NB4 (cell line): ENCODE results near the gene LAMTOR3.
"Not testable (repeated sequence)": the region's sequence is repeated elsewhere in the genome, so short reads cannot be mapped to it uniquely, and the experiment has no call there.

ENCODE experiments used
- DNase-seq: peaks from one replicate; pipeline ENCODE4 v3.0.0; 2010; ENCODE audit warnings: low read depth
- H3K4me3 ChIP-seq: one replicate; pipeline ENCODE4 v1.5.1; 2011; ENCODE audit warnings: mild to moderate bottlenecking, low read depth, low read length, moderate library complexity
- CTCF ChIP-seq: IDR thresholded peaks from one replicate; pipeline ENCODE4 v1.5.1; 2012; ENCODE audit warnings: low read depth, low read length
- MAX ChIP-seq: IDR thresholded peaks from 2 replicates; pipeline ENCODE4 v1.6.1; 2011; ENCODE audit warnings: low read depth, low read length
- MYC ChIP-seq: IDR thresholded peaks from 2 replicates; pipeline ENCODE4 v1.6.1; 2011; ENCODE audit warnings: low read depth, low read length
- POLR2A ChIP-seq: IDR thresholded peaks from 2 replicates; pipeline ENCODE4 v1.6.1; 2011; ENCODE audit warnings: mild to moderate bottlenecking; ENCODE audit not compliant: insufficient read length; ENCODE audit errors: extremely low read depth

LAMTOR3 gene

GRCh38 chr4:99838927-99839326 is 55.3 kb downstream of the LAMTOR3 start:
- no peak for DNase-seq

GRCh38 chr4:99835942-99836341 is 58.3 kb downstream of the LAMTOR3 start:
- no peak overlapping the region for H3K4me3 ChIP-seq
- no peak for TF ChIP-seq MAX
- no peak for TF ChIP-seq CTCF
- no peak for TF ChIP-seq POLR2A
- DNase-seq: no peak

More at GRCh38 chr4:99838927-99839326, 55.3 kb downstream of the LAMTOR3 start:
- no peak for TF ChIP-seq MYC
- TF ChIP-seq POLR2A: no peak
- TF ChIP-seq CTCF: no peak
- TF ChIP-seq MAX: no peak
- H3K4me3 ChIP-seq: no peak overlapping the region

GRCh38 chr4:99834569-99834968 is 59.7 kb downstream of the LAMTOR3 start:
- H3K4me3 ChIP-seq: no peak overlapping the region
- TF ChIP-seq POLR2A: no peak
- no peak for TF ChIP-seq MAX
- TF ChIP-seq MYC: no peak
- no peak for TF ChIP-seq CTCF
- no peak for DNase-seq

GRCh38 chr4:99833756-99834155 is 60.5 kb downstream of the LAMTOR3 start:
- DNase-seq: no peak
- H3K4me3 ChIP-seq: no peak overlapping the region
- TF ChIP-seq MAX: no peak
- no peak for TF ChIP-seq MYC
- no peak for TF ChIP-seq POLR2A

- TF ChIP-seq MAX (no peak), CTCF (no peak), MYC (no peak), POLR2A (no peak)
- DNase-seq: no peak
- no peak overlapping the region for H3K4me3 ChIP-seq
Measured at GRCh38 chr4:99832758-99833157, 61.5 kb downstream of the LAMTOR3 start.

GRCh38 chr4:99832321-99832720 is 61.9 kb downstream of the LAMTOR3 start:
- DNase-seq: no peak
- H3K4me3 ChIP-seq: no peak overlapping the region
- TF ChIP-seq MYC (no peak), CTCF (no peak), POLR2A (no peak), MAX (no peak)

- not testable (repeated sequence) for H3K4me3 ChIP-seq, DNase-seq
Measured at GRCh38 chr4:99830051-99830450, 64.2 kb downstream of the LAMTOR3 start.
